Dermis blood vessel endothelial cell (primary cell): ENCODE measurements around the gene DNASE1L3. TPM values are rescaled to one million over a fixed set of nuclear protein-coding genes. Genes with fewer than 3 reads are reported as not detected.

ENCODE experiments used
- DNase-seq: peaks from one replicate; pipeline ENCODE4 v3.0.0; 2010
- total RNA-seq: library from RNA; depleted of rRNA; stranded (reverse); fragments of >200 nt; gene quantifications from 2 replicates; pipeline ENCODE4 v1.2.3, GENCODE V29; 2014

The DNASE1L3 gene
- total RNA-seq, 1 donor from 2014 or later: 10.6 TPM

DNA sequence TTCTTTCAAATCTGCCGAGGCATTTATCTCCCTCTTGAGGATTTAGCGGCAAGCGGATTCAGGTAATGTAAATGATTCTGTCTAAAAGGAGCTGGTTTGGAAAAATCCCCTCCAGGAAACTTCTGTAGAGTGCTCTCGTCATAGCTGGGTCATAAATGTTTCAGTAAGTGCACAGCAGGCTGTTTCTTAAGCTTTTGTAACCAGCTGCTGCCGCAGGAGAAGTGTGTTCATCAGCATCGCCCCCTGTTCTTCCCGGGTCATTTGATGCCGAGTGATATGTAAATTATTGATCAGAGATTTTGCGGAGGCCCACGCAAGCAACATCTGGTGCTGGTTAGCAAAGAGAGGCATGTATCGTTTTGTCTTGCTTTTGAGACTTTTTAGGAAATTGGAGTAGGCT lies 53.1 kb downstream of the DNASE1L3 start:
- no peak for DNase-seq

DNA sequence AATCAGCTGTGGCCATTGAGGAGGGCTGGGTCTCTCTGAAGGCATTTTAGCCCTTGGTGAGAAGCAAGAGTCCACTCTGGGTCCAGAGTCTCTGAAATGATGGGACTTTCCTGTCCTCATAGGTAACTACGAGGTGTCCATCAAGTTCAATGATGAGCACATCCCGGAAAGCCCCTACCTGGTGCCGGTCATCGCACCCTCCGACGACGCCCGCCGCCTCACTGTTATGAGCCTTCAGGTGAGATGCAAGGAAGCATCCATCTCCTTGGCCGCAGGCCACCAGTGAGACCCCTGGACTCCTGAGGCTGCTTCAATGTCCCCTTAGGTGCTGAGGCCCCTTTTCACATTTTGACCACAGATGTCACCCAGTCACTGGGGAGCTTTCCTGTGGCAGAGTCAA lies 54.9 kb downstream of the DNASE1L3 start:
- DNase-seq: no peak

DNA sequence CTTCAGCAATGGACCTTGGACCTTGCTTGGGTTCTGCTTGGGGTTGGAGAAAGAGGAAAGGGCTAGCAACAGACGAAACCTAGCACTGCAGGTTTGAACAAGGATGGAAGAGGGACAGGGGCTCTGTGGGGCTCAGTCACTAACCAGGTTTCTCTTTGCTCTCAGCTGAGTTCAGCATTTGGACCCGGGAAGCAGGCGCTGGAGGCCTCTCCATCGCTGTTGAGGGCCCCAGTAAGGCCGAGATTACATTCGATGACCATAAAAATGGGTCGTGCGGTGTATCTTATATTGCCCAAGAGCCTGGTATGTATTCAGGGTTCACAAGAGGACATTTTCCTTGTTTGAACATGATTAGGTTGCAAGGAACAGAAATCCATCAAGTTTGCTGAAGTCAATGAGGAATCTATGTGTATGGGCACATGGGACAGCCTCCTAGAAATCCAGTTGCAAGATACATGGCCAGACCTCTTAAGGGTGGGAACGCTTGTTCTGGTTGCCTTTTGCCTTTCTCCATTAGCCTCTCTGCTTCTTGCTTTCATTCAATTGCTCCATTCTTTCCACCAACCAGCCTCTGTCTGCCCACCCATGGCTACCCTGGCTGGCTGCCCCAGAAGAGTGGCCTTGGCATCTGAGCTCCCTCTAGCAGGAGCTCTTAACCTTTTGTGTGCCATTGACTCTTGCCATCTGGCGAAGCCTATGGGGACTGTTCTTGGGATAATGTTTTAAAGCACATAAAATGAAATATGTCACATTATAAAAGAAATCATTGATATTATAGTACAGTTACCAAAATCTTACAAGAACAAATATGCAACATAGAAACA lies 55.9 kb downstream of the DNASE1L3 start:
- DNase-seq: no peak

DNA sequence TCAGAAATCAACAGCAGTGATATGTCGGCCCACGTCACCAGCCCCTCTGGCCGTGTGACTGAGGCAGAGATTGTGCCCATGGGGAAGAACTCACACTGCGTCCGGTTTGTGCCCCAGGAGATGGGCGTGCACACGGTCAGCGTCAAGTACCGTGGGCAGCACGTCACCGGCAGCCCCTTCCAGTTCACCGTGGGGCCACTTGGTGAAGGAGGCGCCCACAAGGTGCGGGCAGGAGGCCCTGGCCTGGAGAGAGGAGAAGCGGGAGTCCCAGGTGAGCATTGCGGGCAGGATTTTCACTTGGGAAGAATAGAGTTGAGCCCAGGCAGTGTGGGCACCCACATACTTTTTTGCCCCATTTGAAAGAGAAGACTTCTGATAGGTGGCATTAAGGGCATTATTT lies 57.4 kb downstream of the DNASE1L3 start:
- no peak for DNase-seq

DNA sequence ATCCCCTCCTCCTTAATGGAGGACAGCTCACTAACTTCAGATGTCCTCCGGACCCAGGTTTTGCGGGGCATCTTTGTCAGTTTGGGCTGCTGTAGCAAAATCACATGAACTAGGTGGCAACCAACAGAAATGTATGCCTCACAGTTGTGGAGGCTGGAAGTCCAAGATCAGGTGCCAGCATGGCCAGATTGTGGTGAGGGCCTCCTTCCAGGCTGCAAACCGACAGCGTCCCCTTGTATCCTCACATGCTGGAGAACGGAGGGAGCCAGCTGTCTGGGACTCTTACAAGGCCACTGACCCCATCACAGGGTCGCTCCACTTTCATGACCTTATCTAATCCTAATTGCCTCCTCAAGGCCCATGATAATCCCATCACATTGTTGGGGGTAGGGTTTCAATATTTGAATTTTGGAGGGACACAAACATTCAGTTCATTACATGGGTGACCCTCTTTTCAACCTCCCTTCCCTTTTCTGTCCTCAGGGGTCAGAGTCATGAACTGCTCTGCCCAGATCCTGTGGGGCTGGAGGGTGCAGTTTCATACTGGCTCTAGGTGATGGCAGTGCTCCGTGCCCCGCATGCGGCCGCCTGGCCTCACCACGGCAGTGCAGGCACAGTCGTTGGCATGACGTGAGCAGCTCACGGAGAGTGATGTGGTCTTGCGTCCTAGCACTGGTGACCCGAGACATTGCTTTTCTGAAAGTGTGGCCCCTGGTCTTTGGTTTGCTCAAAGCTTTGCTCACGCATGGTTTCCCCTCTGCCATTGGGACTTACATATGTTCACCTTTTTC lies 58.4 kb downstream of the DNASE1L3 start:
- no peak for DNase-seq

DNA sequence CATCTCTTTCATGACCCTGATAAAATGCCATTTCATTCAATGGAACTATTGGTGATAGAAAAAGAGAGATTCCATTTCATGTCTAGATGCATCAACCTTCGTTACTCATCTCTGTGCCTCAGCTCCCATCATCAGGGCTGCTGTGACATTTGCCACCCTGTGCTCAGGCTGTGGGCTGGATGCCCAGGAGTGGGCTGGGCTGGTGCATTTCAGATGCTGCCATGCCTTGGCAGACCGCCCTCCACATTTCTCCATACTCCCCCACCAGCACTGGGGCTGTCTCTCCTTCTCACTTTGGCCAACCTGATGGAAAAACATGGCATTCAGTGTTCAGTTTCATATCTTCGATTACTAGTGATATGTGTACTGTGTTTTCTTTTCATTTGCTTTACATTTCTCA lies 59.1 kb downstream of the DNASE1L3 start:
- no peak for DNase-seq

DNA sequence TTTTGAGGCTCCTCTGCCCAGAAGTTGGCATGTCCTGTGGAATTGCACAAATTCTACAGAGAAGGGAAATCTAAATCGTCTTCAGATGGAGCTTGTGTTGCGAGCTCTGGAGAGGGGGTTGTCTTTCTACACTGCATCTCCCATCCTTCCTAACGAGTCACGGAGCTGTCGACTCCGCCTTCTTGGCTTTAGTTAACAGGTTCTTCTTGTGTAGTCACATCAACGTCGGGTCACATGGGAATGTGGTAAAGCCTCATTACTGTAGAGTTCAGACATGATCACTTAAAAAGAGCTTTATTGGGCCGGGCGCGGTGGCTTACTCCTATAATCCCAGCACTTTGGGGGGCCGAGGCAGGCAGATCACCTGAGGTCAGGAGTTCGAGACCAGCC lies 60.0 kb downstream of the DNASE1L3 start:
- no peak for DNase-seq

DNA sequence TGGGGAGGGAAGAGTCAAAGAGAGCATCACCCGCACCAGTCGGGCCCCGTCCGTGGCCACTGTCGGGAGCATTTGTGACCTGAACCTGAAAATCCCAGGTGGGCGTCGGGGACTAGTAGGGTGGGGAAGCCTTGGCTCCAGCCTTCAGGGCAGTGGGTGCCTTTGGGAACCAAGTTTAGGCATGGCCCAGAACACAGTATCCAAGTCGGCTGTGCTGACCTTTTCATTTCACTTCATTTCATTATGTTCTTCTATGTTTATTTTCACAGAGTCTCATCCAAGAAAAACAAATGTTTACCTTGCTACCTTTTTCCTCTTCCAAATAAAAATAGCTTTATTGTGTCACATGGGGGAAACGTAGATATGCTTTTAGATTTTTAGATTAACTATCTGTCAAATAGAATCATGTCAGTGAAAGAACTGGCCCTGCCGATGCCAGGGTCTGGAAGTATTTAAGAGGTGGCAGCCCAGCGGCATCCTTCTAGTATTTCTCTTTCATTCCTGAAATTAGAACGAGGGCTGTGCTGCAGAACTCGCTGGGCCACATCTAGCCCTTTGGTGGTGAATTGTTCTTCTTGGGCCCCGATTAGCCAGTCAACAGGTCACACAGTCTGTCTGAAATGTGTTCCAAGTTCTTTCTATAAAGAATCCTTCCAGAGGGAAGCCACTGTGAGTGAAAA lies 60.5 kb downstream of the DNASE1L3 start:
- no peak for DNase-seq

DNA sequence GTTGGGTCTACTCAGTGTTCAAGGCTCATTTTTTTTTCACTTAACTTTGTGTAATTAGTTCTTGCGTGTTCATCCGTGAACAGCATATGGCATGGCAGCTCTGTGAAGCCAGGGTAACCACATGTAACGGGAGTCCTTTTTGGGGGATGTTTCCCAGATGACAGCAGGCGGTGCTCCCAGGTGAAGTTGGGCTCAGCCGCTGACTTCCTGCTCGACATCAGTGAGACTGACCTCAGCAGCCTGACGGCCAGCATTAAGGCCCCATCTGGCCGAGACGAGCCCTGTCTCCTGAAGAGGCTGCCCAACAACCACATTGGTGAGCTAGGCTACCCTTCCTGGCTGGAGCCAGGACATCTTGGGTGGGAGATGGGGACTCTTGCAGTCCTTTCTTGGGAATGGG lies 62.7 kb downstream of the DNASE1L3 start:
- no peak for DNase-seq

DNA sequence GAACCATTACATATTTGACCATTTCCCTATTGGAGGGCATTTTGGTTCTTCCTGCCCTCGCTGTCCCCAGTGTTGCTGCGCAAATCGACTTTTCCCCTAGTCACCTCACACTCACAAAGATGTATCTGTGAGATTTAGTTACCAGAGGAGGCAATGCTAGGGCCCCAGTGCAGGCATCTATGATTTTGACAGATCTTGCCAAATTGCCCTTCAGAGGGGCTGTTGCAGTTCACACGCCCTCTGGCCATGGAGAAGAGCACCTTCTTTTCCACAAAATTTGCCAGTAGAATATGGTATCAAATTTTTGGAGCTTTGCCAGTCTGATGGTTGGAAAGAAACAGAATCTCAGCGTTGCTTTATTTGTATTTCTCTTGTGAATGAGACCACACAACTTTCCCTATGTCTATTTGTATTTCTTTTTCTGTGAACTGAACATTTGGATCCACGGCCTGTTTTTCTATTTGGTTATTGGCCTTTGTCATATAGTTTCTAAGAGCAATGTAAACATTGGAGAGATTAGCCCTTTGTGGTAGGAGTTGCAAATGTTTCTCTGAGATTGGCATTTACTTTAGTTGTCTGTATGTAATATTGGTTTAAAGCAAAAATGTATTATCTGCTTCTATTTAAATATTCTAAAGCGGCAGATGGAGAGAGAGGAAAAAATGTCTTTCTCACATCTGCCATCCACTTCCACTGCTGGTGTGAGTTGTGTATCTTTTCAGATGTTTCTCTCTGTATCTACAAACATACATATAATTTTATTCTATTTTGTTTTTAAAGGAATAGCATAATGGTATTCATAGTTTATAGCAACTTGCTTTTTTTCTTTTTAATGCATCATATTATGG lies 66.1 kb downstream of the DNASE1L3 start:
- no peak for DNase-seq

DNA sequence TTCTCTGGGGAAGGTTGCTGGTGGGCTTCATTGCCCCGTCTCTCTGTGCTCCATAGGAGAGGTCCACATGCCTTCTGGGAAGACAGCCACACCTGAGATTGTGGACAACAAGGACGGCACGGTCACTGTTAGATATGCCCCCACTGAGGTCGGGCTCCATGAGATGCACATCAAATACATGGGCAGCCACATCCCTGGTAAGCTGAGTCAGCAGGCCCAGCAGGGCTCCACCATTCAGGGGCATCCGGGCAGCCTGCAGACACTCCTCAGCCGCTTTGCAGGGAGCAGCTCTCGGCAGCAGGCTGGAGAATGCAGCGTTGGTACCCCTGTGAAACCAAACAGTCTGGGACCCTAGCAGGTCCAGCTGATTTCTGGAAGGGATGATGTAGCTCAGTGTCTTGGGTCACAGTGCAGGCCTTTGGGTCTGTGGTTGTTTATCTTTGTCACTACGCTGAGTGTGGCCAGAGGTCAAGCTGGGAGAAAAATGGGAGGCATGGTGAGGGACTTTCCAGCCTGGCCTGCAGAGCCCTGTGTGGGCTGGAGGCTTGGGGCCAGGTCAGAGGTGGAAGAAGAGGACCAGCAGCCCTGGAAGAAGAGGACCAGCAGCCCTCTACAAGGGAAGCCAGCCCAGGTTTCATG lies 67.2 kb downstream of the DNASE1L3 start:
- no peak for DNase-seq

Other genes with a start within 250 kb of the DNASE1L3 start
- gene FLNB, start 202.6 kb downstream of the DNASE1L3 start, total RNA-seq: 676 and 796 TPM in 2 replicates
- 21.7 and 43.1 TPM in 2 replicates for gene ABHD6, start 26.8 kb upstream of the DNASE1L3 start, total RNA-seq
- gene RPP14, start 95.3 kb upstream of the DNASE1L3 start, total RNA-seq: 20.3 and 22.0 TPM in 2 replicates
- gene HTD2, start 95.5 kb upstream of the DNASE1L3 start, total RNA-seq: 10.2 and 16.0 TPM in 2 replicates
- 22.7 and 30.6 TPM in 2 replicates for gene PXK, start 121.9 kb upstream of the DNASE1L3 start, total RNA-seq
- gene PDHB, start 222.9 kb upstream of the DNASE1L3 start, total RNA-seq: 130 and 135 TPM in 2 replicates